SU-DHL-6 (cell line): ENCODE results near the gene CPNE4.

Experiments
- CTCF ChIP-seq: fragments of 200-600 bp; sonication (generic); IDR thresholded peaks from one replicate; pipeline ENCODE4 v1.5.1; 2017; ENCODE audit warnings: antibody characterized with exemption, mild to moderate bottlenecking, low read length, moderate library complexity; ENCODE audit not compliant: insufficient read depth, poor library complexity, severe bottlenecking
- EZH2phosphoT487 ChIP-seq: fragments of 200-600 bp; sonication (generic), shearing (Covaris generic); conservative IDR thresholded peaks from 2 replicates; pipeline ENCODE4 v1.6.1; 2018; ENCODE audit warnings: mild to moderate bottlenecking, antibody characterized with exemption, low read length, moderate library complexity, mixed read lengths

- TF ChIP-seq CTCF: no peak
- no peak for TF ChIP-seq EZH2phosphoT487
Measured at GRCh38 chr3:131622726-131623125, 412.1 kb downstream of the CPNE4 start.
